ENCODE data around the gene CEMIP.

CEMIP gene

DNA sequence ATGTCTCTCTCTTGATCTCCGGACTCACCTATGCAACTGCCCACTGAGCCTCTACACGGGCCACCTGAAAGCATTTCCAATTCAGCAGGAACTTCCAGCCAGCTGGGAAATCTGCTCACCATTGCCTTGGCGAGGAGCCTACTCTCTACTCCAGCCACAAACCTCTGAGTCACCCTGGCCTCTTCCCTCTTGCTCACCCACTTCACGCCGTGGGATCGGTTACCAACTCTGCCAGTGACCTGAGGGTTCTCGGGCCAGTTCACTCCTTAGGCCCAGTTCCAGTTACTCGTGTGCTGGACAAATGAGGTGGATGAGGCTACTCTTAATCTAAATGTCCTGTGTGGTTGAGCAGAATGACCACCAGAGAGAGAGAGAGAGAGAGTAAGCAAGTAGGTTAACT, 70.1 kb downstream of the CEMIP start:
- no peak for DNase-seq (ENCODE audit: low read depth)

DNA sequence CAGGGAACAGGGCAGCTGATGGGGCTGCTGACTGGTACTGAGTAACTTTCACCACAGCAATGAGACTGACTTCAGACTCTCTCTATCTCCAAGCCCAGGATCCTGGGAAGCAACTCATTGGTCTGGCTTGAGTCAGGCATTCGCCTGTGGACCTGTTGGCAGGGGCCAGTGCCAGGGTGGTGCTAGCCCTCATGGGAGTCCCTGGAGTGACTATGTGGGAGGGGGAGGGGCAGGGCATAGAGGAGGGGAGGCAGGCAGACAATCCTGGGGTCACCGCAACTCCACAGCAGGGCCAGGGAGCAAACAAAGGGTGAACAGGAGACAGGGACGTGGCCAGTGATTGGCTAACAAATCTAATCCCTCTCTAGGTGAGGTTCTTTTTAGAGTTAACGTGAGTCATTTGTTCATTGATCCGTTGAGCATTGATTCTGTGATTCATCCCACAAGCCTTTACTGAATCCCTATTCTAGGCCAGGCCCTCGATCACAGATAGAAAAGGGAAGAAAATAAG, 71.8 kb downstream of the CEMIP start:
- DNase-seq (ENCODE audit: low read depth): no peak

DNA sequence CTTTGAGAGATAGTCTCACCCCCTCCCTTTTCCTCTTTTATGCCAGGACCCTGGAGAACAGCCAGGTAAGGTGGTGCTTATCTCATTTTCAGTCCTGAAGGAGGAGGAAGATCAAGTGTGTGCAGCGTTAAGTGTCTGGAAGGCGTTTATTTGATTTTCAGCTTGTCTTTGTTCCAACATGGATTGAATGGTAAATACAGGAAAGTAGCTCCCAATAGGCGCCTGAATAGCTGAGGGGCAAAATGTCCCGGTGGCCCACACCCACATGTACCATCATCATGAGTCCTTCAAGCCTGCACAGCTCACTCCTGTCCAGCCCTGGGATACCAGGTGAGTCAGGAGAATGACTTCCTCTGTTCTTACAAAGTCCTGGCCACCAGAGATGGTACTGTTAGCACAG, 73.5 kb downstream of the CEMIP start:
- no peak for DNase-seq (ENCODE audit: low read depth)

DNA sequence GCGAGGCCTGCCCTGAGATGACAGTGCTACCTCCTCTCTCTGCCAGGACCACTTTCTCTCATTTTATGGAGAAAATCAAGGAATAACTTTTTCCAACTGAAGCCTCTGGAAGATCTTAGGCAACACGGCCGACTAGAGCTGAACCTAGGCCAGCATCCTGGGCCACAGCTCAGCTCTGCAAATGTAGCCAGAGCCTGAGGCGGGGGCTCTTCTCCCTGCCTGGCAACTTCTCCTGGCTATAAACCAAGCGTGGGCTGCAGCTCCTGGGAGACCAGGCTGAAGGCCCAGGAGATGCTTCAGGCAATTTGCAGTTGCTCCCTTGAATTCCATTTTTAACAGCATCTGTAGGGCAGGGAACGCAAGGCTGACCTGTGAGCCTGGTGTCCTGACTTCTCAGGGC, 74.9 kb downstream of the CEMIP start:
- DNase-seq (ENCODE audit: low read depth): no peak

DNA sequence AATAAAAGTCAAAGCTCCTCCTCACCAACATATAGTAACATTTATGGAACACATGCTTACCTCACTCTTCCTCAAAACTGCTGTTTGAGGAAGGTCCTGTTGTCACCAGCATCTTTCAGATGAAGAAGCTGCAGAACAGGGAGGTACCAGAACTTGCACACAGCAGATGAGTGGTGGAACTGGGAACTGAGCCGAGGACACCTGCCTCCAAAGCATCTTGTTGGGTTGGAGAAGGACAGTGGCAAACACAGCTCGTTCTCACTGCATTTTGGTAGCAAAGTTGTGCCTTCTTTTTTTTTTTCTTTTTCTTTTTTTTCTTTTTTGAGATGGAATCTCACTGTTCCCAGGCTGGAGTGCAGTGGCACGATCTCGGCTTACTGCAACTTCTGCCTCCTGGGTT, 76.0 kb downstream of the CEMIP start:
- no peak for DNase-seq (ENCODE audit: low read depth)

DNA sequence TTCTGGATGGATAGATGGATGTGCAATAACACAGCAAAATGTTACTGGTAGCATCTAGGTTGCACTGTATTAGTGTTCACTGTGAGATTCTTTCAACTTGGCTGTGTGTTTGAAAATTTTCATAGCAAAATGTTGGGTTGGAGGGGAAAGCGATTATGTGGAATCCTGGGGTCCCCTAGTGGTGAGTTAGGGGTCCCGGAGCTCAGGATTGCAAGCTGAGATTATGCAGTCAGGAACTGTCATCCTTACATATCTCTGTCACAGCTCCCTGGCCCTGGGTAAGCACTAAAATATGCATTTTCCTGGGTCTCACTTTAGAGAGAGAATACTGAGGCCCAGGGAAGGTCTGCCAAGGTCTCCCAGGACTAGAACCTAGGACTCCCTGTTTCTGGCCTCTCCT, 77.2 kb downstream of the CEMIP start:
- no peak for DNase-seq (ENCODE audit: low read depth)

DNA sequence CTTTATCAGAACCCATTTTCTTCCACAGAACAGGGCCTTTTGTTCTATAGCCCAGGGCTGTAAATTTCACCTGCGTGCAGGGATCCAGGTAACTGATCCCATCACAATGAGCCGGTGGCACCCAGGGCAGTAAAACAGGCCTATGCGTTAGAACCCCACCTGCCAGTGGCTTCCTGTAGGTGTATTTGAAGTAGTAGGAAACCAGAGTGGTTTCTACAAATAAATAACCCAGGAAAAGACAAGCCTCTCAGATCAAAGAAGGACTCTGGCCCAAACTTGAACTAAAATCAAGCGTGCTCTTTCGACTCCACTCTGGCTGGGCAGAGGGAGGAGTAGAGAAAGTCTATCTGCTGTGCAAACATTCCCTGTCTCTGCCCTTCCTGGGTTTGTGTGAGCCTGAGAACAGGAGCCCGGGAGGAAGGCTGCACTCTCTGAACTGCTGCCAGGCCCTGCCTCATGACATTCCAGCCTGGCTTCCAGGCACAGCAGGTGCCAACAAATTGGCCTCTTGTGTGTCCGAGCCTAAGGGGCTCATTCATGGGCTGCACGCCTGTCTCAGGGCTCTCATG, 77.7 kb downstream of the CEMIP start:
- DNase-seq (ENCODE audit: low read depth): no peak

DNA sequence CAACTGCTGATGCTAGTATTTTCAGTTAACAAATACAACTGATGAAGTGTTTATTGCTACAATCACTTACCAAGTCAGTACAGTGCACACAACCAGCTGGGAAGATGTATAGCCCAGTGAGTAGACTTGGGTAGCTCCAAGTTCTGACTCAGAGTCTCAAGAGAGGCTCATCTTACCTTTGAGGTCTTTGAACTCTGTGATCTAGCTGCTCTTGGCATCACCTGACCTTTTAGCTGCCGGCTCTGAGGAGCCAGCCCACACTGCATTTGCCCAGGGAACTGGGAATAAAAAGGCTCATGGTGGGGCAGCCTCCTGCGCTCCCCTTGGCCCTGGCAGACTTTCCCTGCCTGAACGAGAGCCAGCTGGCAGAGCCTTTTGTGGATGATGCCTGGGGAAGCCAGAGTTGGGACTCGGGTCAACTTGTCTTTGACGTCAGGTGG, 82.6 kb downstream of the CEMIP start:
- DNase-seq (ENCODE audit: low read depth): no peak

DNA sequence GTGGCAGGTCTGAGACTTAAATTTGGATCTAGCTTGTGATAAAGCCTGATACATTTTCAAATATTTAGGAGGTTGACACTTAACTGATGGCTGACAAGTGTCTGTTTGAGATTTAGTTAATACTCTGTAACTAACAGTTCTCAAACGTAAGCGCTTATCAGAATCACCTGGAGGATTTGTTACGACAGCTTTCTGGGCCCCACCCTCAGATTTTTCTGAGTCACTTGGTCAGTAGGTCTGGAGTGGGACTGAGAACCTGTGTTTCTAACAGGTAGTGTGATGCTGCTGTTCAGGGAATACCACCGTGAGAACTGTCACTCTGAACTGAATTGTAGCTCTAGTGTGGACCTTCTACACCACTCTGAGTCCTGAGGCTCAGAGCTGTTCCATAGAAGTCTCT, 85.5 kb downstream of the CEMIP start:
- DNase-seq (ENCODE audit: low read depth): no peak

DNA sequence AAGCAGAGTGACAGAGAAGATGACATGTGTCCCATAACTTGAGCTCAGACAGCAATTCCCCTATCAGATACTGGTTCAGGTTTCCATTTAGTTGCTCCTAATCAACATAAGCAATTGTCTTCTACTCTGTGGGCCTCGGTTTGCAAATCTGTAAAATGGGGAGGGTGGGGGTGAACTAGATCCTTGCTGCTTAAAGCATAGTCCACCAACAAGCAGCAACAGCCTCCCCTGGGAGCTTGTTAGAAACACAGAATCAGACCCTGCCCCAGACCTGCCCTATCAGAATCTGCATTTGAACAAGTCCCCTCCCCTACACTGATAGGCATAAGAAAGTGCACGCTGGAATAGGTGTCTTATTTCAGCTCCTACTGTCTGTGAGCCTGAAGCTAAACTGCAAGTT, 87.8 kb downstream of the CEMIP start:
- no peak for DNase-seq (ENCODE audit: low read depth)

DNA sequence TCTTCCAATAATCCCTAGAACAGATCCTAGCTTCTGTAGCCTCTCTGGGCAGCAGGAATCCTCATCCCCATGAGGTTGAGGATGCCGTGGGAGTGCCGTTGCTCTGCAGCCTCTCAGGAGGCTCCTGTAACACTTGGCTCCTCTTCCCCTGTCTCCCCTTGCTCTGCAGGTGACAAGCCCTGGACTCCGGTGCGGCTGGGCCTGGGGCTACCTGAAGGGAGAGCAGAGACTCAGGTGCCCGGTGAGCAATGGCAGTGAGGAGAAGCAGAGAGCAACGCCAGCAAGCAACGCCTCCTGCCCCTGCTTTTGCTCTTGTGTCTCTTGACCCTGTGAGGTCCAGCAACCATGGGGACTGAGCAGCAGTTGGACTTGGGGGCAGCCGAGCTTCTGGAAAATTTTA, 91.2 kb downstream of the CEMIP start:
- DNase-seq (ENCODE audit: low read depth): no peak

DNA sequence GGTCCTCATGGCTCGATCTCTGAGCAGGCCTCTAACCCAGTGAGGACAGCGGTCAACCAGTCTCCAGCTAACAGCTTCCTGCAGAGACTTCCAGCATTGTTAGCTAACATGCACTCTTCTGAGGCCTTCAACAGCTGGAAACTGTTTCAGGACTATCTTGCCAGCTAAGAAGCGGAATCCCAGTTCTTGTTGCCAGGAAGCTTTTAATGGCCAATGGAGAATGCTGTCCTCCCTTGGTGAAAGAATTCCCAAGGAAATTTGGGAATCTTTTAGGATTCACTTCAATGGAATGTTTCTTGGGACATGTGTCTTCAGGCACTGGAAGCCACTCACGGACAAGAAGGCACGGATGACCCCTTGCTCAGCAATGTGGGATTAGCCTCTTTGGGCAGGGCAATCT, 91.7 kb downstream of the CEMIP start:
- DNase-seq (ENCODE audit: low read depth): no peak

DNA sequence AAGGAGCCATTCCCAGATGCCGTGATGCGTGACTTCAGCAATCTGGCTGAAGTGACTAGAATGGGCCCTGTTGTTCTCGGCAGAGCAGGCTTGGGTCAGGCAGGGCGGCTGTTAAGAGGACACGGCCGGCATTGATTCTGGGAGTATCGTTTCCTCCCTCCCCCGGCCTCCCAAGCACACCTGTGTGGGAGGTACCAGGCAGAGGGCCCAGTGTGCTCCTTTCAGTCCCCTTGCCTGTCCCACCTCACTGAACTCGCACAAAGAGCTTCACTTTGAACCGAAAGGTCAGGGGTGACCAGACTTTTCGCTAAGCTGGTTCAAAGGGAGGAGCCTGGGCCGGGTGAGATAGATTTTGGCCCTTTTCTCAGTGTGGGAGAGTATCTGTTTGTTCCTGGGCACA, 92.7 kb downstream of the CEMIP start:
- DNase-seq (ENCODE audit: low read depth): no peak

DNA sequence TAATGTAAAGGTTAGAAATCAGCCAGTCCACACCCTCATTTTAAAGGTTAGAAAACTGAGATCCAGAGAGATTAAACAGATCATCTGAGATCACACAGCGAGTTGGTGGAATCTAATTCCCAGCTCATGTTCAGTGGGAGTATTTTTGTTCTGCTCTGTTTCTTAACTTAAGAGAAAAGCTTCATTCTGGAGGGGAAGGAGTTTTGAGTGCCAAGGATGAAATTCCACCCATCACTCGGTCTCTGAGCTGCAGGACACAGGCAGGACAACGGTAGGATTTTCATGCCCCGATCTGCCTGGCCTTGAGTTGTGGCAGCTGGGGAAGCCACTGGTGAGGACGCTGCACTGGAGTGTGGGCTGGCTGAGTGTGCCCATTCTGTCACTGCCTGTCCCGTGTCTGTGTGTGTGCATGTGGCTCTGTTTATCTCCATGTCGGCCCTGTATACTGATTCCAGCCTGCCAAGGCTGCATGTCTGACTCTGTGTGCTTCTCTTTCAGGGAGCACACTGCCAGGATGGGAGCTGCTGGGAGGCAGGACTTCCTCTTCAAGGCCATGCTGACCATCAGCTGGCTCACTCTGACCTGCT, 94.3 kb downstream of the CEMIP start:
- DNase-seq (ENCODE audit: low read depth): no peak

DNA sequence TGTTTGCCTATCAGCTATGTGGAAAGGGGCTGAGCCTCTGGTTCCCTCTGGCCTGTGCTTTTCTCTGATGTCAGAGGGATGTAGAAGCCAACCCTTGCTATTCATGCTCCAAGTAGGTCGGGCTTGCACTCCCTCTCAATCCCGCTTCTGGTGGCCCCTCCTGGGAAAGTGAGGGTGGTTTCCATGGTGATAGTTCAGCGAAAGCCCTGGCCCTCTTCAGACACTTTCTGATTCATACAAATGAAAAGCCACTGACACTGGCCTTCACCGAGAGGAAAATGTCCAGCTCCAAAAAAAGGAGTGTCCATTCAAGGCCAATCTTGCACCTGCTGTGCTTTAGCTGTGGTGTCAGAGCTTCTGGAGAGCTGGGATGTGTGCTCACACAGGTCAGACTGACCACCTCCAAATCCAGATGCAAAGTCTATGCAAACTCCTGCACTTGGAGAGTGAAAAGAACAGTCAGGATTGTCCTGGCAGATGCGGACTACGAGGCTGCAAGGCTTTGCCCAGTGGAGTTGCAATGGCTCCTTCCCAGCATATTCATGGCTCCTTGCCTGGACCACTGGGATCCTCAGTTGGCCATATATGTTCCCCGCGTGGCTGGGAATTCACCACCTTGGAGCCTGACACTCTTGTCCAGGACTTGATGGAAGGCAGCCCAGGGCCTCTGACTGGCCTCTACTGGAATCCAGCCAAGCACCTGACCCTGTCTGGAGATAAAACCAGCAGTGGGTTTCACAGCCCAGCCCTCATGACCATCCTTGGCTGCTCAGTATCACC, 96.6 kb downstream of the CEMIP start:
- no peak for DNase-seq (ENCODE audit: low read depth)

DNA sequence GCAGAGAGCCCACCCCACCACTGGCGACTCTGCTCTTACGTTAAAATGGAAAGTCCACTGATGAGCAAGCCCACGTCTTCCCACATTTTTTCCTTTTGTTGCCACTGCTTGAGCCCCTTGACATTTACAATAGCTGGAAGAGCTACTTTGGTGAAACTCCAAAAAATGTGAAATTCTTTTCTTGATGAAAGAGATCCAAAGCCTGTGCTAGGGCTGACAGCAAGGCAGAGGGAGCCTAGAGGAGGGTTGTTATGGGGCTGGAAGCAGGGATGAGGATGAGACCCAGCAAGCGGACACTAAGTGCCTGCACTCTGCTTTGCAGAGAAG, 97.1 kb downstream of the CEMIP start:
- DNase-seq (ENCODE audit: low read depth): no peak

DNA sequence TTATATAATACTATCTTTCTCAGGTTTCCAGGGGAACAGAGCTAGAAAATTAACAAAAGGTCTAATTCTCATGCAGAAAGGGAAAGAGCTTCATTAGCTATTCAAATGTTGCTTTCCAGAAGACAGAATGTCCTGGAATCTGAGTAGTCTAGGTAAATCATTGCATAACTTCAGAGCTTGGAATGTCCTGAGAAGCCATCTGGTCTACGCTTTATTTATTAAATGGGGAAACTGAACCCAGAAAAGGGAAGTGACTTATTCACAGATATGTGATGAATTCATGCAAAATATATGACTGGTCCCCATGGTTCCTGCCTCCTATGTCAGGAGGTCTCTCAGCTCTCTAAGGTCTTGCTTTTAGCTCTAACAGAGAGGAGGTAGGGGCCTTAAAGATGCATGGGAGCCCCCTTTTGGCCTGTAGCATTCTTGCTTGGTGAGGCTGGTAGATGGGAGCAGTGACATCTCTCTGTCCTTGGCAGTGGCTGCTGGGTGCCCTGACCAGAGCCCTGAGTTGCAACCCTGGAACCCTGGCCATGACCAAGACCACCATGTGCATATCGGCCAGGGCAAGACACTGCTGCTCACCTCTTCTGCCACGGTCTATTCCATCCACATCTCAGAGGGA, 99.2 kb downstream of the CEMIP start:
- DNase-seq (ENCODE audit: low read depth): no peak

DNA sequence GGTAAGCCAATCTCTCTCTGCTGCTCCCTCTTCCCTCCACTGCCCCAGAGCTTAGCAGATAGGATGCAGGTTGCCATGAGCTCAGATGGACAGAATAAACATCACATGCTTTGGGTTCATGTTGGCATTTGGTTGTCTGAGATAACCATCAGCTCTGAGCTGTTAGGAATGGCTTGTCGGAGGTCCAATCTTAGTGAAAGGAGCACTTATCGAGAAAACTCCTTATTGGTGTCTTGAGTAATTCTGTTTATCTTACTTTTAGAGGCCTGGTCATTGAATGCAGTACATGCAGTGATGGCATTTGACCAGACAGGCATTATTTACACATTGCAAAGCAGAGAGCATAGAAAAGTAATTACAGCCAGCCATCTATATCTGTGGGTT, 99.7 kb downstream of the CEMIP start:
- DNase-seq (ENCODE audit: low read depth): no peak

DNA sequence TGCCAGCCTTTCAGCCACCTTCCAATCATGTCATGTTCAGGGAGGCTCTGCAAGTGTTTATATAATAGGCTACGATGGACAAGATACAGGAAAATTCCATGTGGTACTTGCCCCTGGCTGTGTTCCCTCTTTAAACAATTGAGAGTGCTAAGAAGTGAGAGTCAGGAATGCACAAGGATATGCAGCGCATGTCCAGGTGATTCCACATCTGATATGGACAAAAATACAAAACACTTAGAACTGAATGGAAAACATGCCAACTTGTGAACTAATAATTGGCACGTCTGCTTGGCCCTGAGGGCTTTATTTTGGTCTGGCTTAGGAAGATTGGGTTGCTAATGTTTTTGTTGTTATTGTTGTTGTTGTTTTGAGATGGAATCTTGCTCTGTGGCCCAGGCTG, 100.9 kb downstream of the CEMIP start:
- DNase-seq (ENCODE audit: low read depth): no peak

DNA sequence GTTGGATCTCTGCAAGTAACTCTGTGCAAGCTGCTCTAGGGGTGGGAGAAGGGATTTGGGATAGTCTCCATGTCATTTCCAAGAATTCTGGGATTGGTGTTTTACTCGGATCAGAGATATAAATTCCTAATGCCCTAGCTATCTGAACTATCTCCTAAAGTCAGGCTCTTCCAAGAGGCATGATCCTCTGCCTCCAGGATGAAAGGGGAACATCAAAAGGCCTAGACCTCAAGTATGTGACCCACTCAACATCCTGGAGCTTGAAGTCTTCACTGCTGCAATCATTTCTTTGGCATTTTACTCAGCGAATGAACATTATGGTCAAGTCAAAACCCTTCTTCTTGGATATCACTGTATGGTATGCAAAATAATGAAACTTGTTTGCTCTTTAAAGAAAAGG, 104.5 kb downstream of the CEMIP start:
- no peak for DNase-seq (ENCODE audit: low read depth)

DNA sequence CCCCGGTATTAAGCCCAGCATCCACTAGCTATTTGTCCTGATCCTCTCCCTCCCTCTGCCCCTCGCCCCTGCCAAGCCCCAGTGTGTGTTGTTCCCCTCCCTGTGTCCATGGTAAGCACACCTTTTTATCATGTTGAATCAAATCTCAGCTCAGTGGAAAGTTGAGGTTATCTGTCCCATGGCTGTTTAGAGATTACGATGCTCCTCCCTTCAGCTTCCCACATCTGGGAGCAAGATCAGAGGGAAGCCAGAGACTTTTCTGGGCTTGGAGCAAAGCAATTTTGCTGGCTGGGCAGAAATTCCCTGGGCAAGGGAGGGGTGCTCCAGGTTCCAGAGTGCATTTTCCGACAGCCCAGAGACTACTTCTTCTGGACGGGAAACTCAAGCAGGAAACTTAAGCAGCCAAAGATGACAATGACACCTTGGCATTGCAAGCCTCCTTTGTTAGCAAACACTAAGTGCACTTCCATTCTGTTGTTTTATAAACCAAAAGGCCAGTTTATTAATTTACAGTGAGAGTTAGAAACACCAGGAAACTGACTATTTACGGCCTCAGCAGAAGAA, 105.9 kb downstream of the CEMIP start:
- DNase-seq (ENCODE audit: low read depth): no peak

DNA sequence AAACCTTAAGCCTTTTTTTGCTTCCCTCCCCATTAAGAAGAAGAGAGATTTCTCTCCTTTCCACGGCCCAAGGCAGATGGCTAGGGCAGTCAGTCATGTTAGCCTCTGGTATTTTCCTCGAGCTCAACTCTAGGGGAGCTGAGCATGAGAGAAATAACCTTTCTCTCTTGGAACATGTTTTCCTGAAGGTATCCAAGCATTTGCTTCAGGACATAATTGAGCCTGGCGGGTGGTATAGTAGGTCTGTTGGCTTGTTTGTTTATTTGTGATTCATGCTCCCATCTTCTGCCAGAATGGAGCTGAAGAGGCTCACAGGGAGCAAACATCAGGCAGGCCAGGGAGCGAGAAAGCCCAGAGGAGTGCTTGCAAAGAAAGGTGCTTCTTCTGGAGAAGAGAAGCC, 108.0 kb downstream of the CEMIP start:
- DNase-seq (ENCODE audit: low read depth): no peak

DNA sequence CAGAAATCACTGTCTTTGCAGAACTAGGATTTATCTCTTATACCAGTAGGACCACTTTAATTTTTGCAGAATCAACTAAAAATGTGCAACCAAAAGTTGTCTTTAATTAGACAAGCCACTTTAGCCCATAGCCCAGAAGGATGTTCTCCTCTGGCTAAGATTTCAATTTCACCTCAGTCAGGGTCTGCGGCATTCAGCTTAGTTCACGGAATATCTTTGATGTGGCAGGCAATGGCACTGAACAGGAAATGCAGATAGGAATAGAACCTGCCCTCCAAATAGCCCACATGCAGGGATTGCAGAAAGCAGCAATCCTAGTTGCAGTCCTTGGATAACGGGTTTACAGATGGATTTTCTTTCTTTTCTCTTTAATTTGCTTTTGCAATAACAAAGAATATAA, 109.7 kb downstream of the CEMIP start:
- DNase-seq (ENCODE audit: low read depth): no peak

Measured in activated T-cell treated with anti-CD3 and anti-CD28 coated beads for 1 hour (primary cell).